ENCODE data around the gene EFCAB6.

EFCAB6 gene

GRCh38 chr22:43561415-43562178 is 250.5 kb downstream of the EFCAB6 start:
- TF ChIP-seq, protein P1, sequence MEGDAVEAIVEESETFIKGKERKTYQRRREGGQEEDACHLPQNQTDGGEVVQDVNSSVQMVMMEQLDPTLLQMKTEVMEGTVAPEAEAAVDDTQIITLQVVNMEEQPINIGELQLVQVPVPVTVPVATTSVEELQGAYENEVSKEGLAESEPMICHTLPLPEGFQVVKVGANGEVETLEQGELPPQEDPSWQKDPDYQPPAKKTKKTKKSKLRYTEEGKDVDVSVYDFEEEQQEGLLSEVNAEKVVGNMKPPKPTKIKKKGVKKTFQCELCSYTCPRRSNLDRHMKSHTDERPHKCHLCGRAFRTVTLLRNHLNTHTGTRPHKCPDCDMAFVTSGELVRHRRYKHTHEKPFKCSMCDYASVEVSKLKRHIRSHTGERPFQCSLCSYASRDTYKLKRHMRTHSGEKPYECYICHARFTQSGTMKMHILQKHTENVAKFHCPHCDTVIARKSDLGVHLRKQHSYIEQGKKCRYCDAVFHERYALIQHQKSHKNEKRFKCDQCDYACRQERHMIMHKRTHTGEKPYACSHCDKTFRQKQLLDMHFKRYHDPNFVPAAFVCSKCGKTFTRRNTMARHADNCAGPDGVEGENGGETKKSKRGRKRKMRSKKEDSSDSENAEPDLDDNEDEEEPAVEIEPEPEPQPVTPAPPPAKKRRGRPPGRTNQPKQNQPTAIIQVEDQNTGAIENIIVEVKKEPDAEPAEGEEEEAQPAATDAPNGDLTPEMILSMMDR (IDR thresholded peaks at IDR 0.05; ENCODE audit: insufficient read depth, missing control alignments), result no peak
- FAIRE-seq, result no peak
- peak; percentile 41 for DNase-seq (ENCODE audit: insufficient read length, low spot score)

GRCh38 chr22:43560651-43561050 is 251.5 kb downstream of the EFCAB6 start:
- FAIRE-seq (no peak), DNase-seq (ENCODE audit: insufficient read length, low spot score) (no peak)
- TF ChIP-seq, protein P1 (IDR thresholded peaks at IDR 0.05; ENCODE audit: insufficient read depth, missing control alignments), result no peak

GRCh38 chr22:43555561-43556515 is 256.3 kb downstream of the EFCAB6 start:
- no peak for FAIRE-seq
- TF ChIP-seq, protein P1 (IDR thresholded peaks at IDR 0.05; ENCODE audit: insufficient read depth, missing control alignments), result no peak
- DNase-seq (ENCODE audit: insufficient read length, low spot score), result no peak

- TF ChIP-seq, protein P1 (IDR thresholded peaks at IDR 0.05; ENCODE audit: insufficient read depth, missing control alignments), result no peak
- DNase-seq (ENCODE audit: insufficient read length, low spot score) (no peak), FAIRE-seq (no peak)
Observed at GRCh38 chr22:43554694-43555365, 257.3 kb downstream of the EFCAB6 start.

DNA sequence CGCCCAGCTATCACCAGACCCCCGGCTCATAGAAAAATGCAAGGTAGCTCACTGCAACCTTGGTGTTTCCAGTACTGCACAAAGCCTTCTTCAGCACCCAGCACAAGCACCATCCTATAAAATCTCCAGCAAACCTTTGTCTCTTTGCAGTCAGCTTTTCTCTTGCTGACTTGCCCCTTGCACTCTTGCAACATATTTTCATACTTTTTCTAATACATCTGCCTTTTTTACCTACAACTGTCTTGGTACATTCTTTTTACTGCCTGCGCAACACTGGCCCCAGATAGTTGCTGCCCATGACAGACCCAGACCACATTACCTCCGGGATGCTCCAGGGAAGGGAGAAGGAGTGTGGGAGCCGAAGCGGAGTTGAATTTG is 257.9 kb downstream of the EFCAB6 start:
- no peak for FAIRE-seq
- DNase-seq (ENCODE audit: insufficient read length, low spot score), result no peak

DNA sequence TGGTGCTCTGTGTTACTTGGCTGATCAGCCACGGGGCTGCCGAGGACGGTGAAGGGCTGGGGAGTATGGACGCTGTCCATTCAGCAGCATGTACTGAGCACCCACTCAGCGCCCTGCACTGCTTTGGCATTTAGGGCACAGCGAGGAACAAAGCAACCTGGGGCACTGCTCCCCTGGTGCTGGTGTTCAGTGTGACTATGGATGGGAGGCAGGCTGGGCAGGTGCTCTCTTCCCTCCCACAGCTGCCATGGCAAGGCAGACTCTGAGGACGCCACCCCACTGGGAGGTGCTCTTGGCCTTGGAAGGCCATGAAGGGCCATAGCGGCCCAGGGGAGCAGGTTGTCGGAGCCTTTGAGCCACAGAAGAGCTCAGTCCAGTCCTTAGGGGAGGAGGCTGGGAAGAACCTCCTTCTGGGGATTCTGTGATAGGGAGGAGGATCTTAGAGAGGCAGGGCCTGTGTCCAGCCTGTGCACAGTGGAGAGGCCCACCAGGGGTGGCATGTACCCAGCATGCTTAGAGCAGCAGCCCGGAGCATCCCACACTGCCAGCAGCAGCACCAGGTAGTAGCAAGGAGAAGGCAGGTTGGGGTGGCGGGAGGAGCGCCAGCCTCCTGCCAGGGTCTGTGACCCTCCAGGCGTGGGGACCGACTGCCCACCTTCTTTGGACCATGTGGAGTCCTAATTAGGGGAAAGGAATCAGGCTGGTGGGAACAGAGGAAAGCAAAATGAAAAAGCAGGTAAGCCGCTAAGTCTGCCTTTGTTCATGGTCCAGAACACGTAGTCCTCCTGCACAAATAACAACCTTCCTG is 258.4 kb downstream of the EFCAB6 start:
- no peak for DNase-seq (ENCODE audit: insufficient read length, low spot score)
- no peak for FAIRE-seq
- TF ChIP-seq, protein P1 (IDR thresholded peaks at IDR 0.05; ENCODE audit: insufficient read depth, missing control alignments), result no peak

More for the DNA sequence above, 257.9 kb downstream of the EFCAB6 start:
- TF ChIP-seq, protein P1 (IDR thresholded peaks at IDR 0.05; ENCODE audit: insufficient read depth, missing control alignments), result no peak
